CD4-positive, CD25-positive, alpha-beta regulatory T cell (primary cell): ENCODE data around the gene AMDHD1. TPM values are rescaled to one million over a fixed set of nuclear protein-coding genes. Genes with fewer than 3 reads are reported as not detected.

Experiments
- ATAC-seq, 2 donors: fragments of 150-1000 bp; cut with Tn5 transposase; one replicate each; pipeline ENCODE4 v1.10.0; 2021; ENCODE audit warnings: low read depth in 2 of 2, moderate number of reproducible peaks in 2 of 2, moderate library complexity in 1 of 2
- DNase-seq, 3 donors: peaks; one replicate each; pipeline versions ENCODE4 v3.0.0 to v3.0.0-alpha.2; 2012 to 2022; ENCODE audit warnings: mixed read lengths in 1 of 3
- H3K27ac ChIP-seq: one replicate; pipeline ENCODE4 v1.7.0; 2013; ENCODE audit warnings: mild to moderate bottlenecking, low read length; ENCODE audit not compliant: insufficient read depth, poor library complexity, severe bottlenecking
- H3K27me3 ChIP-seq: one replicate; pipeline ENCODE4 v1.7.0; 2013; ENCODE audit warnings: low read length; ENCODE audit not compliant: control insufficient read depth, insufficient read depth
- H3K36me3 ChIP-seq: one replicate; pipeline ENCODE4 v1.7.0; 2013; ENCODE audit warnings: mild to moderate bottlenecking, low read length, moderate library complexity; ENCODE audit not compliant: control insufficient read depth, insufficient read depth
- H3K4me1 ChIP-seq: 2 replicates; pipeline ENCODE4 v1.7.0; 2013; ENCODE audit warnings: mild to moderate bottlenecking, low read length; ENCODE audit not compliant: insufficient read depth, control insufficient read depth, poor library complexity, severe bottlenecking
- H3K4me3 ChIP-seq: one replicate; pipeline ENCODE4 v1.7.0; 2013; ENCODE audit warnings: low read depth, mild to moderate bottlenecking, low read length, moderate library complexity
- H3K9me3 ChIP-seq, 2 experiments: 1 replicate in 1 of 2; 2 replicates in 1 of 2; pipeline ENCODE4 v1.7.0; 2013; ENCODE audit warnings: low read length in 2 of 2, mild to moderate bottlenecking in 1 of 2, moderate library complexity in 1 of 2; ENCODE audit not compliant: control insufficient read depth in 2 of 2
- H3K27ac Mint-ChIP-seq, 3 donors: one replicate each; pipeline ENCODE4 v1.8.0; 2020 to 2022; ENCODE audit warnings: mild to moderate bottlenecking in 3 of 3, mixed read lengths in 3 of 3, moderate library complexity in 2 of 3
- H3K27me3 Mint-ChIP-seq: one replicate; pipeline ENCODE4 v1.8.0; 2022; ENCODE audit warnings: mild to moderate bottlenecking, mixed read lengths
- H3K36me3 Mint-ChIP-seq: one replicate; pipeline ENCODE4 v1.8.0; 2020; ENCODE audit warnings: mixed read lengths
- H3K4me1 Mint-ChIP-seq, 4 donors: one replicate each; pipeline ENCODE4 v1.8.0; 2020 to 2022; ENCODE audit warnings: mixed read lengths in 4 of 4, mild to moderate bottlenecking in 1 of 4
- H3K4me3 Mint-ChIP-seq, 4 donors: one replicate each; pipeline ENCODE4 v1.8.0; 2020 to 2022; ENCODE audit warnings: mild to moderate bottlenecking in 4 of 4, mixed read lengths in 4 of 4, moderate library complexity in 3 of 4
- H3K9me3 Mint-ChIP-seq, 7 donors: one replicate each; pipeline ENCODE4 v1.8.0; 2020 to 2022; ENCODE audit warnings: mixed read lengths in 7 of 7, mild to moderate bottlenecking in 3 of 7, moderate library complexity in 2 of 7
- polyA plus RNA-seq, 4 donors: library from polyadenylated mRNA; unstranded; fragments of 300-500 nt; fragmentation: Illumina TruSeq; gene quantifications; one replicate each; pipeline ENCODE4 v1.2.3, GENCODE V29; 2021
- total RNA-seq: library from RNA; stranded (reverse); gene quantifications from one replicate; pipeline ENCODE4 v1.2.3, GENCODE V29; 2022

AMDHD1 gene
- total and polyA plus RNA-seq, 5 donors from 2014 or later, result 0.23 to 0.86 (median 0.67) TPM; not detected in 2

DNA sequence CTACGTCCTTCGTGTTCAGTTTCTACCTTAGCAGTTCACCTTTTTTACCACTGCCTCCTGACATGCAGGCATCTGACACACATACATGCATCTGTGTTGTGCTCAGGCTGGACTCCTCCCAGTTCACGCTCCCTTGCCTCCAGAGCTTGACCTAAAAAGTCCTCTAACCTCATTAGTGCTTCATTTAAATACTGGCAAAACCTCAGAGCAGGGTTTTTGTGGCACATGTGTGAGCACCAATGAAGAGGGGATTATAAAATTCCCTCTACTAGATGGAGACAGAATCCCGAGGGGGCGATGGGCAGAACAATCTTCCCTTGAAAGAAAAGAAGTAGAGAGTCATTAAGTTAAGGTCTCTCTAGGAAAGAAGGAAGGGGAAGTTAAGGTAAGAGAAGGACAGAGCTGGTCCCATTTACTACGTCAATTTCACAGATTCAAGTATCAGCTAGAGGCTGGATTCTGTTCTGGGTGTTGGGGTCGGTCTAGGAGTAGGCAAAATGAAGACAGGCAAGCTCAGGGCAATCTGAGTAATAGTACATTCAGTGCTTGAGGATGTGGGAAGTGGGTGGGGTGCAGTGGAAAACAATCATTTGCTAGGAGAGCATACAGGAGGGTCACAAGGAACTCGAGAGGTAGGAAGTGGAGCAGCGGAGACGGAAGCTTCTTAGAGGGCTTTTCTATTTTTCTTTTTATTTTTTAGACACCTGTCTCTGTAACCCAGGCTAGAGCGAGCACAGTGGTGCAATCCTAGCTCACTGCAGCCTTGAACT lies 45.6 kb downstream of the AMDHD1 start:
- no peaks in the 10 kb centered on the region for H3K9me3 ChIP-seq
- Mint-ChIP-seq H3K36me3 (peaks cover 3% of the 10 kb centered on the region), H3K4me1 (peaks cover 0 to 5% (median 0%) of the 10 kb centered on the region in 4 donors), H3K9me3 (no peaks in the 10 kb centered on the region), H3K27me3 (peaks cover 6% of the 10 kb centered on the region), H3K27ac (no peak overlapping the region), H3K4me3 (no peak overlapping the region)
- H3K4me1 ChIP-seq, result no peaks in the 10 kb centered on the region
- no peak for ATAC-seq
- no peak overlapping the region for H3K4me3 ChIP-seq
- no peaks in the 10 kb centered on the region for H3K36me3 ChIP-seq
- no peak overlapping the region for H3K27ac ChIP-seq
- no peaks in the 10 kb centered on the region for H3K27me3 ChIP-seq
- DNase-seq, result no peak

GRCh38 chr12:95989504-95990123 lies 46.5 kb downstream of the AMDHD1 start:
- DNase-seq, result no peak
- peaks cover 0 to 4% (median 0%) of the 10 kb centered on the region in 4 donors for H3K4me1 Mint-ChIP-seq
- H3K36me3 ChIP-seq, result no peaks in the 10 kb centered on the region
- H3K27me3 ChIP-seq, result no peaks in the 10 kb centered on the region
- H3K27ac ChIP-seq, result no peak overlapping the region
- no peak overlapping the region for H3K4me3 Mint-ChIP-seq
- no peak overlapping the region for H3K27ac Mint-ChIP-seq
- no peaks in the 10 kb centered on the region for H3K4me1 ChIP-seq
- H3K9me3 Mint-ChIP-seq, result no peaks in the 10 kb centered on the region
- no peak for ATAC-seq
- H3K36me3 Mint-ChIP-seq, result peaks cover 3% of the 10 kb centered on the region
- H3K9me3 ChIP-seq, result no peaks in the 10 kb centered on the region
- no peaks in the 10 kb centered on the region for H3K27me3 Mint-ChIP-seq
- H3K4me3 ChIP-seq, result no peak overlapping the region

DNA sequence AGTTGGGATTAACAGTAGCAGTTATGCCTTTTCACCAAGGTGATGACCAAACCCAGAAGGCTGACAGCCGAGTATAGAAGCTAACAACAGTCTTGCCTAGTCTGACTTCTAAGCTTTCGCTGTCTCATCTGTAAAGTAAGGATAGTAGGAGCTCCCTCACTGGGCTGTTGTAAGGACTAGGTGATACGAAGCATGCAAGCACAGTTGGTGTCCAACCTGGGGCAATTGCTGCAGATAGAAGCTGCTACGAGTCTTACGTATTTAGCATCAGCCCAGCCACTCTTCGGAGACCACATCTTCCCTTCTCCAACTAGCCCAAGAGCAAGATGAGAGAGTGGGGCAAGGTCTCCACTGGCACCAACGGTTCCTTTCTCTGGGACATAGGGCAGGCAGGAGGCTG lies 47.0 kb downstream of the AMDHD1 start:
- no peak for ATAC-seq
- Histone ChIP-seq H3K27me3 (no peaks in the 10 kb centered on the region), H3K36me3 (no peaks in the 10 kb centered on the region), H3K9me3 (no peaks in the 10 kb centered on the region), H3K27ac (no peak overlapping the region), H3K4me3 (no peak overlapping the region), H3K4me1 (no peaks in the 10 kb centered on the region)
- Mint-ChIP-seq H3K27ac (no peak overlapping the region), H3K4me3 (no peak overlapping the region), H3K4me1 (no peaks in the 10 kb centered on the region), H3K36me3 (peaks cover 7% of the 10 kb centered on the region), H3K27me3 (no peaks in the 10 kb centered on the region), H3K9me3 (no peaks in the 10 kb centered on the region)
- no peak for DNase-seq

- Mint-ChIP-seq H3K4me1 (peaks cover 0 to 8% (median 7%) of the 10 kb centered on the region in 4 donors), H3K4me3 (no peak overlapping the region), H3K27me3 (no peaks in the 10 kb centered on the region), H3K27ac (peak overlapping the region in 1 of 3 donors; percentile 50), H3K36me3 (peaks cover 11% of the 10 kb centered on the region), H3K9me3 (no peaks in the 10 kb centered on the region)
- Histone ChIP-seq H3K27me3 (no peaks in the 10 kb centered on the region), H3K4me3 (no peak overlapping the region), H3K4me1 (no peaks in the 10 kb centered on the region), H3K9me3 (no peaks in the 10 kb centered on the region), H3K27ac (no peak overlapping the region), H3K36me3 (no peaks in the 10 kb centered on the region)
- ATAC-seq (no peak), DNase-seq (no peak)
Measured at GRCh38 chr12:95993907-95994306, 50.8 kb downstream of the AMDHD1 start.

- Histone ChIP-seq H3K4me3 (no peak overlapping the region), H3K27ac (no peak overlapping the region), H3K9me3 (no peaks in the 10 kb centered on the region), H3K4me1 (no peaks in the 10 kb centered on the region), H3K36me3 (no peaks in the 10 kb centered on the region), H3K27me3 (no peaks in the 10 kb centered on the region)
- Mint-ChIP-seq H3K36me3 (peaks cover 11% of the 10 kb centered on the region), H3K9me3 (no peaks in the 10 kb centered on the region), H3K27ac (no peak overlapping the region), H3K4me1 (peaks cover 0 to 9% (median 8%) of the 10 kb centered on the region in 4 donors), H3K4me3 (no peak overlapping the region), H3K27me3 (no peaks in the 10 kb centered on the region)
- ATAC-seq (no peak), DNase-seq (no peak)
Measured at GRCh38 chr12:95994476-95994875, 51.3 kb downstream of the AMDHD1 start.

GRCh38 chr12:95995238-95996031 lies 52.3 kb downstream of the AMDHD1 start:
- ATAC-seq, result no peak
- Histone ChIP-seq H3K27ac (no peak overlapping the region), H3K9me3 (no peaks in the 10 kb centered on the region), H3K4me3 (no peak overlapping the region), H3K27me3 (no peaks in the 10 kb centered on the region), H3K36me3 (peaks cover 2% of the 10 kb centered on the region), H3K4me1 (no peaks in the 10 kb centered on the region)
- Mint-ChIP-seq H3K27ac (no peak overlapping the region), H3K4me1 (peaks cover 0 to 10% (median 8%) of the 10 kb centered on the region in 4 donors), H3K4me3 (no peak overlapping the region), H3K27me3 (no peaks in the 10 kb centered on the region), H3K9me3 (no peaks in the 10 kb centered on the region), H3K36me3 (peaks cover 14% of the 10 kb centered on the region)
- DNase-seq, result no peak

DNA sequence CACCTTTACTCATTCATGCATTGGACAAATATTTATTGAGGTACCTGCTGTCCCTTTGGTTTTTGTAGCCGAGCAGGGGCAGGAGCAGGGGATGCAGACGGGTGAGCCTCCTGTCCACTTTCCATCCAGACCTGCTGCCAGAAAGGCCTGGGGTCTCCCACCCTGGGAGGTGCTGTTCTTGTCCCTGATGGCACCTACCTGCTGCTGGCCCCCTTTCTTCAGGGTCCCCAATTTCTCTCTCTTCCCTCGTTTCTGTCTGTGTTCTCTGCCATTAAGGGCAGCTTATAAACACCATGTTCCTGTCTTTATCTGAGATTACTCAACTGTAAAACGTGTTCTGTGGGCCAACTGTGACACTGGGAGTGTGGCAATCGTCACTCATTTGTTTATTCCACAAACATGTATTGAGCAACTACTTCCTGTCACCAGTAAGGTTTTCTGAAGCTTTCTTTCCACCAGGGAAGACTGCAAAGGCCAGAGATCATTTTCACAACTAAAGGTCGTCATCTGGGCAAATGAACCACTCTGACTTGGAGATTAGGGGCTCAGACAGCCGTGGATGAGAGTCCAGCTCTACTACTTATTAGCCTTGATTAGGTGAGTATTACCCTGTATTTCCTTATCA lies 53.0 kb downstream of the AMDHD1 start, which contains the start of gene HAL:
HAL (minus strand) TSS at position 311 of the 625 bp plus-strand sequence. CDS start 434 bp downstream, outside the sequence.
- H3K9me3 Mint-ChIP-seq, result no peaks in the 10 kb centered on the region
- Histone ChIP-seq H3K27ac (no peak within 1 kb of the TSS), H3K27me3 (no peaks in the 10 kb centered on the region), H3K4me1 (no peaks in the 10 kb centered on the region), H3K4me3 (no peak within 1 kb of the TSS), H3K9me3 (no peaks in the 10 kb centered on the region), H3K36me3 (peaks cover 8% of the 10 kb centered on the region)
- no peak for DNase-seq
- H3K4me1 Mint-ChIP-seq, result peaks cover 0 to 10% (median 8%) of the 10 kb centered on the region in 4 donors
- no peak for ATAC-seq
- H3K4me3 Mint-ChIP-seq, result no peak within 1 kb of the TSS
- H3K36me3 Mint-ChIP-seq, result peaks cover 18% of the 10 kb centered on the region
- no peaks in the 10 kb centered on the region for H3K27me3 Mint-ChIP-seq
- no peak within 1 kb of the TSS for H3K27ac Mint-ChIP-seq
